GM19239 (cell line): ENCODE results near the gene IFT81.
A peak's percentile ranks its signal among the peaks of the same experiment; 100 is the strongest.

Experiments used
- DNase-seq: peaks from one replicate; pipeline ENCODE4 v3.0.0; 2011; ENCODE audit warnings: low spot score; ENCODE audit not compliant: insufficient read length
- FAIRE-seq: peaks from 2 replicates; lab custom pipeline; 2011; peaks lifted over from hg19 to GRCh38; lab: Jason Lieb, UNC

Gene IFT81

GRCh38 chr12:110146986-110147385, 22.8 kb downstream of the IFT81 start:
- DNase-seq, result no peak
- no peak for FAIRE-seq

GRCh38 chr12:110149086-110149660, 25.0 kb downstream of the IFT81 start:
- DNase-seq (no peak), FAIRE-seq (peak; percentile 78)

GRCh38 chr12:110156766-110157165, 32.6 kb downstream of the IFT81 start:
- DNase-seq, result no peak
- no peak for FAIRE-seq

- FAIRE-seq (no peak), DNase-seq (no peak)
Observed at GRCh38 chr12:110157539-110157938, 33.4 kb downstream of the IFT81 start.

- no peak for DNase-seq
- FAIRE-seq, result peak; percentile 56
Observed at GRCh38 chr12:110159671-110160245, 35.6 kb downstream of the IFT81 start.

GRCh38 chr12:110165540-110166159, 41.5 kb downstream of the IFT81 start:
- DNase-seq (peak; percentile 44), FAIRE-seq (peak; percentile 95)

- FAIRE-seq (no peak), DNase-seq (no peak)
Observed at GRCh38 chr12:110168732-110169455, 44.7 kb downstream of the IFT81 start.

GRCh38 chr12:110170535-110171185, 46.5 kb downstream of the IFT81 start:
- FAIRE-seq (no peak), DNase-seq (no peak)

GRCh38 chr12:110171186-110171538, 47.0 kb downstream of the IFT81 start:
- FAIRE-seq (no peak), DNase-seq (no peak)

- FAIRE-seq, result no peak
- no peak for DNase-seq
Observed at GRCh38 chr12:110171636-110172035, 47.5 kb downstream of the IFT81 start.

GRCh38 chr12:110174373-110174996, 50.3 kb downstream of the IFT81 start:
- no peak for FAIRE-seq
- no peak for DNase-seq

- FAIRE-seq, result no peak
- DNase-seq, result no peak
Observed at GRCh38 chr12:110175201-110175600, 51.0 kb downstream of the IFT81 start.

GRCh38 chr12:110176745-110177144, 52.6 kb downstream of the IFT81 start:
- DNase-seq (no peak), FAIRE-seq (no peak)

- no peak for FAIRE-seq
- DNase-seq, result no peak
Observed at GRCh38 chr12:110179291-110179690, 55.1 kb downstream of the IFT81 start.

- DNase-seq, result no peak
Observed at GRCh38 chr12:110180591-110181005, 56.4 kb downstream of the IFT81 start.

GRCh38 chr12:110182281-110182680, 58.1 kb downstream of the IFT81 start:
- FAIRE-seq (no peak), DNase-seq (no peak)

More at GRCh38 chr12:110180591-110181005, 56.4 kb downstream of the IFT81 start:
- FAIRE-seq, result no peak

- no peak for DNase-seq
Observed at GRCh38 chr12:110183386-110183785, 59.2 kb downstream of the IFT81 start.

GRCh38 chr12:110185626-110186025, 61.5 kb downstream of the IFT81 start:
- no peak for DNase-seq
- no peak for FAIRE-seq

More at GRCh38 chr12:110183386-110183785, 59.2 kb downstream of the IFT81 start:
- FAIRE-seq, result no peak

GRCh38 chr12:110186059-110186458, 61.9 kb downstream of the IFT81 start:
- FAIRE-seq (no peak), DNase-seq (no peak)

- FAIRE-seq (no peak), DNase-seq (no peak)
Observed at GRCh38 chr12:110193196-110193595, 69.0 kb downstream of the IFT81 start.
